Measurements from ENCODE around the gene KLKB1. TPM values are rescaled to one million over a fixed set of nuclear protein-coding genes. Genes with fewer than 3 reads are reported as not detected.

The KLKB1 gene
- total RNA-seq, 1 experiment from 2014 or later = not detected

GRCh38 chr4:186193851-186194250, 33.5 kb upstream of the KLKB1 start:
- Histone ChIP-seq H3K36me3 (ENCODE audit: low read depth) (no peaks in the 10 kb centered on the region), H3F3A (ENCODE audit: insufficient read depth, low read depth) (no peaks in the 10 kb centered on the region), H3K4me3 (no peak overlapping the region), H3K4me2 (no peak overlapping the region), H3K9me3 (ENCODE audit: insufficient read depth, low read depth) (no peaks in the 10 kb centered on the region), H3K4me1 (replicated peaks; ENCODE audit: insufficient read depth) (peaks cover 8% of the 10 kb centered on the region), H3K27me3 (ENCODE audit: insufficient read depth, low read depth) (no peaks in the 10 kb centered on the region), H3K79me2 (ENCODE audit: low read depth) (no peaks in the 10 kb centered on the region), H3K9me2 (ENCODE audit: insufficient read depth) (no peaks in the 10 kb centered on the region), H3K27ac (no peak overlapping the region), H2AFZ (no peak overlapping the region), H4K20me1 (ENCODE audit: insufficient read depth) (no peaks in the 10 kb centered on the region)
- DNase-seq = no peak
- BruUV-seq (replicated peaks) = no TSS peak
- intact Hi-C loops (cut with micrococcal nuclease; ENCODE audit: unreplicated experiment) = no loop called here
- CTCF ChIA-PET = no interaction called here
- POLR2A ChIA-PET (ENCODE audit: unreplicated experiment) = no interaction called here
- no peak for TF ChIP-seq EZH2 (IDR thresholded peaks at IDR 0.05; ENCODE audit: low read depth)
- TF ChIP-seq CTCF (conservative IDR thresholded peaks at IDR 0.05) = no peak

- Histone ChIP-seq H3K4me1 (replicated peaks; ENCODE audit: insufficient read depth) (no peaks in the 10 kb centered on the region), H3K27me3 (ENCODE audit: insufficient read depth, low read depth) (no peaks in the 10 kb centered on the region), H4K20me1 (ENCODE audit: insufficient read depth) (no peaks in the 10 kb centered on the region), H3K27ac (no peak overlapping the region), H3K36me3 (ENCODE audit: low read depth) (no peaks in the 10 kb centered on the region), H3K4me2 (no peak overlapping the region), H3K79me2 (ENCODE audit: low read depth) (no peaks in the 10 kb centered on the region), H3K4me3 (no peak overlapping the region), H2AFZ (no peak overlapping the region), H3F3A (ENCODE audit: insufficient read depth, low read depth) (no peaks in the 10 kb centered on the region), H3K9me2 (ENCODE audit: insufficient read depth) (no peaks in the 10 kb centered on the region), H3K9me3 (ENCODE audit: insufficient read depth, low read depth) (no peaks in the 10 kb centered on the region)
- no peak for DNase-seq
- intact Hi-C loops (cut with micrococcal nuclease; ENCODE audit: unreplicated experiment) = no loop called here
- BruUV-seq (replicated peaks) = no TSS peak
- CTCF ChIA-PET = interaction anchor here (0.5 kb wide), 1 partner anchor 653 kb away, joined by 3 read pairs; no protein-coding TSS in a partner anchor
- POLR2A ChIA-PET (ENCODE audit: unreplicated experiment) = no interaction called here
- TF ChIP-seq CTCF (conservative IDR thresholded peaks at IDR 0.05) (no peak), EZH2 (IDR thresholded peaks at IDR 0.05; ENCODE audit: low read depth) (no peak)
These were observed 31.2 kb upstream of the KLKB1 start for GRCh38 chr4:186196063-186196462.

- no peak for DNase-seq
- Histone ChIP-seq H3K9me3 (ENCODE audit: insufficient read depth, low read depth) (no peaks in the 10 kb centered on the region), H3K36me3 (ENCODE audit: low read depth) (no peaks in the 10 kb centered on the region), H3F3A (ENCODE audit: insufficient read depth, low read depth) (peaks cover 5% of the 10 kb centered on the region; the same call in 1 of the 2 replicates), H4K20me1 (ENCODE audit: insufficient read depth) (no peaks in the 10 kb centered on the region), H2AFZ (no peak overlapping the region), H3K27ac (no peak overlapping the region), H3K27me3 (ENCODE audit: insufficient read depth, low read depth) (no peaks in the 10 kb centered on the region), H3K9me2 (ENCODE audit: insufficient read depth) (no peaks in the 10 kb centered on the region), H3K79me2 (ENCODE audit: low read depth) (no peaks in the 10 kb centered on the region), H3K4me3 (no peak overlapping the region), H3K4me2 (no peak overlapping the region), H3K4me1 (replicated peaks; ENCODE audit: insufficient read depth) (no peaks in the 10 kb centered on the region)
- intact Hi-C loops (cut with micrococcal nuclease; ENCODE audit: unreplicated experiment) = no loop called here
- ChIA-PET POLR2A (ENCODE audit: unreplicated experiment) (no interaction called here), CTCF (no interaction called here)
- TF ChIP-seq CTCF (conservative IDR thresholded peaks at IDR 0.05) (no peak), EZH2 (IDR thresholded peaks at IDR 0.05; ENCODE audit: low read depth) (no peak)
- no TSS peak for BruUV-seq (replicated peaks)
These were observed 26.8 kb upstream of the KLKB1 start for GRCh38 chr4:186200516-186200915.

Measured in PC-9 (cell line).